Endometrial microvascular endothelial cells (primary cell): ENCODE results near the gene SLC25A34. TPM values are rescaled to one million over a fixed set of nuclear protein-coding genes. Genes with fewer than 3 reads are reported as not detected.

ENCODE experiments used
- total RNA-seq: library from RNA; depleted of rRNA; stranded (reverse); fragments of >200 nt; gene quantifications from one replicate; pipeline ENCODE4 v1.2.3, GENCODE V29; 2015; ENCODE audit errors: inconsistent ontology term

SLC25A34 gene
- total RNA-seq, 1 donor from 2014 or later = 0.09 TPM

Other genes starting within 250 kb of the SLC25A34 start
- gene CASP9, start 212.0 kb upstream of the SLC25A34 start, total RNA-seq = 14.8 TPM
- 26.4 TPM for gene DNAJC16, start 209.4 kb upstream of the SLC25A34 start, total RNA-seq
- gene AGMAT, start 151.2 kb upstream of the SLC25A34 start, total RNA-seq = 2.6 TPM
- gene DDI2, start 118.8 kb upstream of the SLC25A34 start, total RNA-seq = 5.8 TPM
- gene PLEKHM2, start 51.9 kb upstream of the SLC25A34 start, total RNA-seq = 42.1 TPM
- gene TMEM82, start 6.2 kb downstream of the SLC25A34 start, total RNA-seq = not detected
- gene FBLIM1, start 22.5 kb downstream of the SLC25A34 start, total RNA-seq = 268 TPM
- gene UQCRHL, start 71.4 kb downstream of the SLC25A34 start, total RNA-seq = 2.5 TPM
- 16.5 TPM for gene SPEN, start 111.4 kb downstream of the SLC25A34 start, total RNA-seq
- 26.5 TPM for gene ZBTB17, start 239.8 kb downstream of the SLC25A34 start, total RNA-seq